PC-9 (cell line): ENCODE data around the gene IFT57. TPM values are rescaled to one million over a fixed set of nuclear protein-coding genes. Genes with fewer than 3 reads are reported as not detected.

Experiments
- BruUV-seq: library from RNA; stranded (reverse); fragments of 400-500 nt; replicated peaks from 2 replicates; lab custom pipeline; 2021; lab: Mats Ljungman, UMichigan
- CTCF ChIA-PET: fragments of 300-600 bp; sonication (Branson Sonifier 250); formaldehyde crosslinking; loops from one replicate; lab custom pipeline; 2022; ENCODE audit warnings: antibody characterized with exemption; lab: Charles Lee
- POLR2A ChIA-PET: fragments of 300-600 bp; sonication (Branson Sonifier 250); formaldehyde crosslinking; loops from one replicate; lab custom pipeline; 2022; ENCODE audit warnings: antibody characterized with exemption; ENCODE audit not compliant: unreplicated experiment; lab: Charles Lee
- DNase-seq, 2 experiments: peaks; one replicate each; pipeline versions ENCODE4 v3.0.0 to v3.0.0-alpha.2; 2015 to 2022; ENCODE audit warnings: mixed read lengths in 1 of 2
- H2AFZ ChIP-seq: fragments of 200-600 bp; sonication (generic); 2 replicates; pipeline ENCODE4 v1.8.1; 2017; ENCODE audit warnings: antibody characterized with exemption
- H3F3A ChIP-seq: fragments of 200-600 bp; sonication (generic); 2 replicates; pipeline ENCODE4 v1.8.1; 2017; ENCODE audit warnings: antibody characterized with exemption, mild to moderate bottlenecking, low read depth; ENCODE audit not compliant: insufficient read depth
- H3K27ac ChIP-seq: fragments of 200-600 bp; sonication (generic); 2 replicates; pipeline ENCODE4 v1.6.1; 2016; ENCODE audit warnings: mixed run types
- H3K27me3 ChIP-seq: fragments of 200-600 bp; sonication (generic); 2 replicates; pipeline ENCODE4 v1.6.1; 2016; ENCODE audit warnings: low read depth, mixed run types; ENCODE audit not compliant: insufficient read depth
- H3K36me3 ChIP-seq: fragments of 200-600 bp; sonication (generic); 2 replicates; pipeline ENCODE4 v1.6.1; 2016; ENCODE audit warnings: low read depth, mixed run types
- H3K4me1 ChIP-seq: fragments of 200-600 bp; sonication (generic); replicated peaks from 2 replicates; pipeline ENCODE4 v1.6.1; 2016; ENCODE audit warnings: mixed run types; ENCODE audit not compliant: insufficient read depth
- H3K4me2 ChIP-seq: fragments of 200-600 bp; sonication (generic); 2 replicates; pipeline ENCODE4 v1.6.1; 2017; ENCODE audit warnings: mixed run types
- H3K4me3 ChIP-seq: fragments of 200-600 bp; sonication (generic); 2 replicates; pipeline ENCODE4 v1.6.1; 2016; ENCODE audit warnings: mixed run types
- H3K79me2 ChIP-seq: fragments of 200-600 bp; sonication (generic); 2 replicates; pipeline ENCODE4 v1.6.1; 2017; ENCODE audit warnings: low read depth, mixed run types
- H3K9me2 ChIP-seq: fragments of 200-600 bp; sonication (generic); 2 replicates; pipeline ENCODE4 v1.8.1; 2017; ENCODE audit warnings: mild to moderate bottlenecking; ENCODE audit not compliant: insufficient read depth
- H3K9me3 ChIP-seq: fragments of 200-600 bp; sonication (generic); 2 replicates; pipeline ENCODE4 v1.8.1; 2016; ENCODE audit warnings: low read depth; ENCODE audit not compliant: insufficient read depth
- H4K20me1 ChIP-seq: fragments of 200-600 bp; sonication (generic); 2 replicates; pipeline ENCODE4 v1.8.1; 2017; ENCODE audit not compliant: insufficient read depth
- CTCF ChIP-seq: fragments of 200-600 bp; sonication (generic); conservative IDR thresholded peaks from 2 replicates; pipeline ENCODE4 v1.6.1; 2017; ENCODE audit warnings: mixed run types, antibody characterized with exemption, mild to moderate bottlenecking, moderate library complexity
- EZH2 ChIP-seq: fragments of 200-600 bp; sonication (generic); IDR thresholded peaks from 2 replicates; pipeline ENCODE4 v1.8.0; 2017; ENCODE audit warnings: antibody characterized with exemption, low read depth
- intact Hi-C: fragments of 100-400 bp; cut with micrococcal nuclease; formaldehyde crosslinking; loops from one replicate; pipeline ENCODE4 v1.10.0; 2022; ENCODE audit not compliant: unreplicated experiment
- total RNA-seq: library from RNA; stranded (reverse); gene quantifications from 2 replicates; pipeline ENCODE4 v1.2.3, GENCODE V29; 2021

The IFT57 gene
- total RNA-seq, 1 experiment from 2014 or later = 55.2 TPM

- BruUV-seq = no TSS peak
- Histone ChIP-seq H3F3A (peaks cover 10% of the 10 kb centered on the region), H3K36me3 (no peaks in the 10 kb centered on the region), H3K27ac (no peak overlapping the region), H3K9me2 (0 out of 2 replicates have a peak, but pooled peaks cover 3% of the 10 kb centered on the region), H3K9me3 (no peaks in the 10 kb centered on the region), H3K4me1 (peaks cover 7% of the 10 kb centered on the region), H3K4me3 (no peak overlapping the region), H3K79me2 (no peaks in the 10 kb centered on the region), H2AFZ (no peak overlapping the region), H3K4me2 (no peak overlapping the region), H3K27me3 (no peaks in the 10 kb centered on the region), H4K20me1 (no peaks in the 10 kb centered on the region)
- ChIA-PET CTCF (no interaction called here), POLR2A (no interaction called here)
- intact Hi-C loops = no loop called here
- no peak for TF ChIP-seq CTCF
- no peak for TF ChIP-seq EZH2
- DNase-seq = no peak
These were observed 96.6 kb downstream of the IFT57 start for GRCh38 chr3:108125550-108126071.

GRCh38 chr3:108125153-108125543 is 97.1 kb downstream of the IFT57 start:
- Histone ChIP-seq H3K27ac (no peak overlapping the region), H3K27me3 (no peaks in the 10 kb centered on the region), H3K79me2 (no peaks in the 10 kb centered on the region), H3K4me1 (peaks cover 3% of the 10 kb centered on the region; the same call in 1 of the 2 replicates), H3K9me3 (no peaks in the 10 kb centered on the region), H4K20me1 (no peaks in the 10 kb centered on the region), H3K9me2 (0 out of 2 replicates have a peak, but pooled peaks cover 3% of the 10 kb centered on the region), H3K4me2 (no peak overlapping the region), H3K4me3 (no peak overlapping the region), H3F3A (peaks cover 6% of the 10 kb centered on the region), H2AFZ (no peak overlapping the region), H3K36me3 (no peaks in the 10 kb centered on the region)
- intact Hi-C loops = no loop called here
- CTCF ChIA-PET = no interaction called here
- BruUV-seq = no TSS peak
- POLR2A ChIA-PET = no interaction called here
- no peak for TF ChIP-seq CTCF
- no peak for TF ChIP-seq EZH2
- no peak for DNase-seq

GRCh38 chr3:108124337-108125152 is 97.7 kb downstream of the IFT57 start:
- TF ChIP-seq CTCF (no peak), EZH2 (no peak)
- H2AFZ ChIP-seq = no peak overlapping the region; the same call in 1 of the 2 replicates
- no peak overlapping the region for H3K4me3 ChIP-seq
- ChIA-PET POLR2A (no interaction called here), CTCF (no interaction called here)
- intact Hi-C loops = no loop called here
- no TSS peak for BruUV-seq
- no peaks in the 10 kb centered on the region for H3K79me2 ChIP-seq
- no peak for DNase-seq
- no peak overlapping the region for H3K27ac ChIP-seq
- no peaks in the 10 kb centered on the region for H3K4me1 ChIP-seq
- H3K27me3 ChIP-seq = no peaks in the 10 kb centered on the region
- H3K4me2 ChIP-seq = no peak overlapping the region
- H3K9me2 ChIP-seq = 0 out of 2 replicates have a peak, but pooled peaks cover 3% of the 10 kb centered on the region
- H3K9me3 ChIP-seq = no peaks in the 10 kb centered on the region
- peaks cover 3% of the 10 kb centered on the region; the same call in 1 of the 2 replicates for H3F3A ChIP-seq
- H4K20me1 ChIP-seq = no peaks in the 10 kb centered on the region
- H3K36me3 ChIP-seq = no peaks in the 10 kb centered on the region
